COLO668 (cell line): Measurements from ENCODE around the gene TTYH3.

Experiments used
- DNase-seq: peaks from one replicate; lab custom pipeline; 2025; ENCODE audit not compliant: unreplicated experiment; lab: John Stamatoyannopoulos, UW

The TTYH3 gene

GRCh38 chr7:2614631-2615330, 17.0 kb upstream of the TTYH3 start:
- peak; percentile 38 for DNase-seq

DNA sequence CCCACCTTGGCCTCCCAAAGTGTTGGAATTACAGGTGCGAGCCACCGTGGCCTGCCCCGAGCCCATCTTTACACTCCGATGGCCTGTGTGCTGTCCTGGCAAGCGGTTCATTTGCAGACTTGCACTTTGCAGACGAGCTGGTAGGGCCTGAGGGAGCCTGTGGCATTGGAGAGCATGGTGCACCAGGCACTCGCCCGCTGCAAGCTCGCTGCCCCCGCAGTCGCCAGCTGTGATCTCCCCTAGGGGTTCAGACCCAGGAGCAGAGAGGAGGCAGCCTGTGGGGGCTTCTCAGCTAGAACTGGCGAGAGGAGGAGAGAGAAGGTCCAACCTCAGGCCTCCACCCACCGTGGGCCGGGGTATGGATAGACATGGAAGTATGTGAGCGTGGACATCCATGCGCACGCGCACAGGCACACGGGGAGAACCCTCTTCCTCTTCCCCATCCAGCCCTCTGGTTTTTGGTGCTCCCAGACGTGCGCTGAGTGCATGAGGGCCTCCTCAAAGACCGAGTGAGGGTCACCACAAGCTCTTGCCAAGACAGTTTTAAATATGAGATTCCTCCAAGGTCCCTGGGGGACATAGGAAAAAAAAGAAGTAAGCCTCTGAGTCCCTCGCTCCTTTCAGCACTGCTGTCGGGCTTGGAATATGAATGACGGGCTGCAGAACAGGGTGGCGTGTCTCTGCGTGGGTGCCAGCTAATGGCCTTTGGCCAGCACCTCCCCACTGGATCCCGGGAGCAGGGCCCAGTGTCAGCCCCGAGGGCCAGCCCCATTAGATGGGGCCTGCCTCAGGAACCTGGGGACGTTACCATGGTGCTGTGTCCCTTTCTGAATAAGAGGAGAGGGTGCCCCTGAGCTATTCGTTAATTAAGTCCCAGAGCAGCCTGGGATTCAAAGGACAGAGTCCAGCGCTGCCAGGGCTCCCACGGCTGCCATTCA, 15.1 kb upstream of the TTYH3 start:
- no peak for DNase-seq

DNA sequence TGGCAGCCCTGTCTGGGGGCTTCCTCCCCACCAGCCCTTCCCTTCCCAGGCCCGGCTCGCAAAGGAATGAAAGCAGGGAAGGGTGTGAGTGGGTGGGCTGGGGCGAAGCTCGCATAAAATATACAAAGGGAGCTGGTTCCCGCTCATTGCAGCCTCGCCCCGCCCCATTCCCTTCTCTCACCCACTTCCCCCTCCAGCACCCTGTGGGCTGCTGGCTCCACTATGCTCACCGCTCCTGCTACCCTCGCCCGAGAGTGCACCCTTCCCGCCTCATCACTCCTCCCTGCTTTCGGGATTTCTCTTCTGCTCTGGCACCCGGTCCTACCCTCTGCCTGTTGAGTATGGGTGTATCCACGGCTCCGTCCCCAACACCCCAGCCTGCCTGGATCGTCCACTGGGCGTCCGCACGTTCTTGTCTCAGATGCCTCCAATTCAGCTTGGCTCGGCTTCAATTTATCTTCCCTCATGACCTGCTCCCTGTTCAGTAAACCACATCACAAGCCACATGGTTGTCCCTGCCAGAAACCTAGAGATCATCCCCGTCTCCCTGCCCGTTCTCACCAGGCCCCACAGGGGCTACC, 14.4 kb upstream of the TTYH3 start:
- no peak for DNase-seq

DNA sequence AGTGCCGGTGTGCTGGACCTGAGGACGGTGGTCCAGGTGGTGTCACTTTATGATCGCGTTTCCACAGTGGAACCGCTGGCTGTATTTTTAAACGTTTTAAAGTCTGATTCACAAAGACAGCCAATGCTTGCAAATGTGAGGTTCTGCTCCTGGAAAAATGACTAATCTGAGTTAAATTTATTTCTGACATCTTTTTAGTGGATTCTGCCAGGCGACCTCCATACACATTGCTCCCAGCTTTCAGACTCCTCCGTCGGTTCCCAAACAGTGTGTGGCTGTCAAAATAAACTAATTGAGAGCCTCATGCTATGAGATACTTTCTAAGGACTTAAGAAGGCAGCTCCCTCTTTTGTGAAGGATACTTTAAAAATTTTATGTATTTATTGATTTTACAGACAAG, 12.7 kb upstream of the TTYH3 start:
- no peak for DNase-seq

- DNase-seq = peak; percentile 34
These were observed 10.5 kb upstream of the TTYH3 start for GRCh38 chr7:2621061-2621828.

DNA sequence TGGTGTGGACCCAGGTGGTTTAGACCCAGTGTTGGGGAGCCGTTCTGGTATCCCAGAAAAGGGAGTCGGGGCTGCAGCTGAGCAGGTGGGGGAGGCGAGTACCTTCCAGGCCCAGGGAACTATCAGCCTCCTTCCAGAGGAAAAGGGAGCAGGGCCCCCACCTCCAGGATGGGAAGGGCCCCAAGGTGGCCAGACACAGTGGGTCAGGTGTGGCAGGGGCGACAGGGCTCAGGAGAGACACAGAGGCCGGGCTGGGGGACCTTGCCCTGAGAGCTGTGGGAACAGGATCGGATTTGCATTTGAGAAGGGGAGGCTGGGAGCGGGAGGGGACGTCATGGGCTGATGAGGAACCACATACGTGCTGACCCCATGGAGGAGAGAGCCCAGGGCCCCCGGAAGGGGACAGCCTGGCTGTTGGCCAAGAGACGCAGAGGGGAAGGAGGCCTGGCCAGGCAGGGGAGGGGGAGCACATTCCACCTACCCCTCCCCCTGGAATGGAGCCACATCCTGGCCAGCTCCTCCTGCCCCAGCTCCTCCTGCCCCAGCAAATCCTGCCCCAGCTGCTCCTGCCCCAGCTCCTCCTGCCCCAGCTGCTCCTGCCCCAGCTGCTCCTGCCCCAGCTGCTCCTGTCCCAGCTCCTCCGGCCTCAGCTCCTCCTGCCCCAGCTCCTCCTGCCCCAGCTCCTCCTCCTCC, 9.7 kb upstream of the TTYH3 start:
- no peak for DNase-seq

DNA sequence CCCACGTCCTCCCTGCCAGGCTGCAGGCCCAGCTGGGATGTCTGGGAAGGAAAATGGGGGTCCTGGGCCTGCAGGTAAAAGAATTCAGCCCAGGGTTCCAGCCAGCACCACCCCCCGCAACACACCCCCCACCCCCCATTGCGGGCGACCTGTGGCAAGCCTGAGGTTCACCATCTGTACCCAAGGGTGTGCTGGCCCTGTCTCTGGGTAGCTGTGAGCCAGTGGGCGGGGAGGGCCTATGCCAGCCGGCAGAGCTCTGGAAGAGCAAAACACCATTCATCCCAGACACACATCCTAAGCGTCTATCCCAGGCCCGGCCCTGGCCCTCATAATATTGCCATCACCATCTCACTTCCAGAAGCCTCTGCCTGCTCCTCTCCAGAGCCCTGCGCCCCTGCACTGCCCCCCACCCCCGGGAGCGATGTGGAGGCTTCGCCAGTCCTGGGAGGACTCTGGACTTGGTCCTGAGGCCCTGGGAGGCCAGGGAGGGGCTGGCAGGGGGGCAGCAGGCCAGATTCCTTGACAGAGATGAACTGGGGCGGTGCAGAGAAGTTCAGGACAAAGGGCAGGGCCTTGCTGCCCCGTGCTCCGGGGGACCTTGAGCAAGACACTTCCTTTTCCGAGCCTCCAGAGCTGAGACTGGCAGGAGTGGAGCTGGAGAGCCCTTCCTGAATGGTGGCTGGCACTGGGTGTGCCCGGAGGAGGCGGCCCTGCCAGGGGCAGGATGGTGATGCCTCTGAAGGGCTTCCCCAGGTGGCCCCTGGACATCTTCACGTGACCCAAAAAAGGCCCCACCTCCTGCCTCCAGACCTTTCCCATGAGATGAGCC, 8.7 kb upstream of the TTYH3 start:
- no peak for DNase-seq

DNA sequence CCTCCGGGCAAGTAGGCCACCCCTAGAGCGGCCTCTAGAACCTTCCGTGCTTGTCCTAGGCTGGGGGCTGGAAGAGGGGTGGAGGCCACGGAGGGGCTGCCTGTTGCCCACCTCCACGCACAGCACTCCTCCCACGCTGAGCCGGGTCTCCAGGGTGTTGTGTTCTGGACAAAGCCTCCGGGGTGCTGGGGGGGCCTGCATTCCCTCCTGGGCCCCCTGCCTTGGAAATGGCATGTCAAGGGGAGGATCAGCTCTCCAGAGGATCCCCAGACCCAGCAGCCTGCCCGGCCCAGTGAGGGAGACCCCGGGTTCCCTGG, 8.1 kb upstream of the TTYH3 start:
- no peak for DNase-seq

DNA sequence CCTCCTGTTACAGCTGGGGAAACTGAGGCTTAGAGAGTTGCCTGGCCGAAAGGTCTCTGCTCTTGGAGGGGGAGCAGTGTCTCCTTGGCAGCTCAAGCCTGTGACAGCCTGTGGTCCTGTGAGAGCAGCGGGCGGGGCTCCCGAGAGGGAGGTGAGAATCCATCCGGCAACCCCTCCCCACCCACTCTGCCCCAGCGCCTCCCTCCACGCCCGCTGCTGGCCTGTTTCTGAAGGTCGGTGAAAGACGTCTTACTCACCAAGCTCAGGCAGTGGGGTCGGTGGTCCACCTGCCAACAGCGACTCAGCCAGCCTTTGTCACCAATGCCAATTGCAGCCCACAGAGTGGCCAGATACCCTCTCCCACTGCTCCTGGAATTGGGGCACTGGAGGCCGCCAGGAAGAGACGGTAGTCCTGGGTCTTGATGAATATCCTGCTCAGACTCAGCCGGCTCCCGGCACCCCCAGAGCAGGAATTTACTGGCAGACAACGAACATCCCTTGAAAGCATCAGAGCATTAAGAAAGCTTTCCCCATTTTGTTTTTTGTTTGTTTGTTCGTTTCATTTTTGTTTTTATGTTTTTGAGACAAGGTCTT, 7.4 kb upstream of the TTYH3 start:
- DNase-seq = no peak

- DNase-seq = no peak
These were observed 5.2 kb upstream of the TTYH3 start for GRCh38 chr7:2626498-2627117.

DNA sequence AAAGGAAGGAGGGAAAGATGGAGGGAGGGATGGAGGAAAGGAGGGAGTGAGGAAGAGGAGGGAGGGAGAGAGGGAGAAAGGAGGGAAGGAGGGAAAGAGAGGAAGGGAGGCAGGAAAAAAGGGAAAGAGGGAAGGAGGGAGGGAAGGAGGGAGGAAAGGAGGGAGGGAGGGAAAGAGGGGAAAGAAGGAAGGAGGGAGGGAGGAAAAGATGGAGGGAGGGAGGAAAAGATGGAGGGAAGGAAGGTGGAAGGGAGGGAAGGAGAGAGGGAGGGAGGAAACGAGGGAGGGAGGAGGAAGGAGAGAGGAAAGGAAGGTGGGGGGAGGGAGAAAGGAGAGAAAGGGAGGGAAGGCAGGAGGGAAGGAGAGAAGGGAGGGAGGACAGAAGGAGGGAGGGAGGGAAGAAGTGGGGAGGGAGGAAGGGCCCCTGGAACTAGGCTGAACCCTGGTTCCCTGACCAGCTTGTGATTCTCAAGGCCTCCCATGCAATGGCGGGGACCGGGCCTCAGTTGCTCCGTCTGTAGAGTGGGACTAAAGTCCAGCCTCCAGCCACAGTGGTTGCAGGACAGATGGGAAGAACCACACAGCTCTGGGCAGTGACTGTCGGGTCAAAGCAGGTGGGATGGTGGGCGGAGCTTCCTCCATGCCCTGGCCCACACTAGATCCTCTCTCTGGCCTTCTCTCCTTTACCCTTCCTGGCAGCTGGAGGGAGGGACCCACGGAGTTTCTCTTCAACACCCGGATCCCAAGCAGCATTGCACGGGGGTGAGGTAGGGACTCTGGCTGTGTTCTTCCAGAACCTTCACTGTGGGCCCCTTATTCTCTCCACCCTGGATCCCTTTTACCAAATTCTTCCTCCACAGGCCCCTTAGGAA, 4.3 kb upstream of the TTYH3 start:
- DNase-seq = no peak

DNA sequence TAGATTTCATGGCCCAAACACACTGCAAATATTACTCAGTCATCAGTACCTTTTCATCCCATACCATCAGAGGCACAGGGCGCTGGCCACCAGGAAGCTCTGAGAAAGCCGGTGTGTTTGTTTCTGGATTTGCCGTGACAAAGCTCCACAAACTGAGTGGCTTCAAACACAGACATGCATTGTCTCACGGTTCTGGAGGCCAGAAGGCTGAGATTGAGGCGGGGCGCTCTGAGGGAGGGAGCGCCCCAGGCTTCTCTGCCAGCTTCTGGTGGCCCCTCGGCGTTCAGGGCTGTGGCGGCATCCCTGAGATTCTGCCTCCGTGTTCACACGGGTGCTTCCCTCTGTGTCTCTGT, 3.7 kb upstream of the TTYH3 start:
- no peak for DNase-seq

DNA sequence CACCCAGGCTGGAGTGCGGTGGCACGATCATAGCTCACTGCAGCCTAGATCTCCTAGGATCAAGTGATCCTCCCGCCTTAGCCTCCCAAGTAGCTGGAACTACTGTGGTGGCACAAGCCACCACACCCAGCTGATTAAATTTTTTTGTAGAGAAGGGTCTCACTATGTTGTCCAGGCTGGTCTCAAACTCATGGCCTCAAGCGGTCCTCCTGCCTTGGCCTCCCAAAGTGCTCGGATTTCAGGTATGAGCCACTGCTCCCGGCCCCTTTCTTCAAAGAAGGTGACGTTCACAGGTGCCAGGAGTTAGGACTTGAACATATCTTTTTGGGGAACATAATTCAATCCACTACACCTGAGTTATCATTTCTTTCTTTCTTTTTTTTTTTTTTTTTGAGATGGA, 2.9 kb upstream of the TTYH3 start:
- no peak for DNase-seq

- DNase-seq = peak; percentile 84
These were observed 1.8 kb upstream of the TTYH3 start for GRCh38 chr7:2629746-2630681.

- DNase-seq = peak; percentile 89
These were observed 1.1 kb downstream of the TTYH3 start for GRCh38 chr7:2632733-2633537.

- DNase-seq = peak; percentile 62
These were observed 1.9 kb downstream of the TTYH3 start for GRCh38 chr7:2633538-2634266.
